NOMO-1 (cell line): ENCODE data around the gene ACO2.

ENCODE experiments used
- DNase-seq, 2 experiments: peaks; one replicate each; lab custom pipeline; 2025; ENCODE audit not compliant: unreplicated experiment in 2 of 2; lab: John Stamatoyannopoulos, UW

Gene ACO2

DNA sequence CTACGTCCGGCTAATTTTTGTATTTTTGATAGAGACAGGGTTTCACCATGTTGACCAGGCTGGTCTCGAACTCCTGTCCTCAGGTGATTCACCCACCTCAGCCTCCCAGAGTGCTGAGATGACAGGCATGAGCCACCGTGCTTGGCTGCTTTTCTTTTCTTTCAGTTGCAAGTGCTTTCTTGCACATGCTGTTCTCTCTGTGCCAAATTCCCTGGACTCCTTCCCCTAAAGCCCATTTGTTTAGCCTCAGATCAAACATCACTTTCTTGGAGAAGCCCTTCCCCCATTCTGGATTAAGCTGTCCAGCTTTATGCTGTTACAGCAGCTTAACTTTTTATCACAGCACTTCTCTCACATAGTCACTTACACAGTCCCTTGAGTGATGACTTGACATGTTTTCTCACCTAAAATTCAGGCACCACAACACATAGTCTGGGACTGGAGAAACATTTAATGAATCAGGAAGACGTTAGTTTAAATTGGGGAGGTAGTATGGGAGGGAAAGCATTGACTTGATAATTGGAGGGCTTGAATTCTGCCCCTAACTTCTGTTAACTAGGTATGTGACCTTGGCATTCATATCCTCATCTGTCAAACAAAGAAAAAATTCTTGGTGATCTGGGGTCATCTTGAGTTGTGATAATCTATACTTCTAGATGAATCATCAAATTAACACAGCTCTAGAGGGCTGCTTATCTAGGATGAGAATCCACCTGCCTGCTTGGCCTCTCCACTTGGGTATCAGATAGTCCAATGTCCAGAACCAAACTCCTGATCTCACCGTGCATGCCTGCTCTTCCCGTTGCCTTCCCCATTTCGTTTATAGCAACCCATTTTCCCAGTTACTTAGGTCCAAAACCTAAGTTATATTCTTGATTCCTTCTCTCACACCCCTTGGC lies 18.4 kb downstream of the ACO2 start:
- no peak for DNase-seq

DNA sequence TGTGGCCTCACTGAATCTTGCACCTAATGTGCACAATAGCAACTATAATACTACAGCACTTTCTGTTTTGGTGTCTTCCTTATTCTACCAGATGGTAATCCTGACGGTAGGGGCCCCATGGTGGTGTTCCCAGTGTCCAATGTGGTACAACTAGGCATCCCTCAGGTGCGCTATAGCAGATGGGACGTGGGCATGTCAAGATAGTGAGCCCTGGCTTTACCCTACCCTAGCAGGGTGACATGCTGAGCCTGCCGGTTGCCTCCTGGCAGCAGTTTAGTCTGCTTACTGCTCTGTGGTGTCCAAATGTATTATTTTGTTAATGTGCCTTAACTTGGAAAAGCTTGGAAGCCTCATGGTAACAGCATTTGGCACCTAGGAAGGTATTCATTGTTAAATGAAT lies 19.2 kb downstream of the ACO2 start:
- DNase-seq: no peak

DNA sequence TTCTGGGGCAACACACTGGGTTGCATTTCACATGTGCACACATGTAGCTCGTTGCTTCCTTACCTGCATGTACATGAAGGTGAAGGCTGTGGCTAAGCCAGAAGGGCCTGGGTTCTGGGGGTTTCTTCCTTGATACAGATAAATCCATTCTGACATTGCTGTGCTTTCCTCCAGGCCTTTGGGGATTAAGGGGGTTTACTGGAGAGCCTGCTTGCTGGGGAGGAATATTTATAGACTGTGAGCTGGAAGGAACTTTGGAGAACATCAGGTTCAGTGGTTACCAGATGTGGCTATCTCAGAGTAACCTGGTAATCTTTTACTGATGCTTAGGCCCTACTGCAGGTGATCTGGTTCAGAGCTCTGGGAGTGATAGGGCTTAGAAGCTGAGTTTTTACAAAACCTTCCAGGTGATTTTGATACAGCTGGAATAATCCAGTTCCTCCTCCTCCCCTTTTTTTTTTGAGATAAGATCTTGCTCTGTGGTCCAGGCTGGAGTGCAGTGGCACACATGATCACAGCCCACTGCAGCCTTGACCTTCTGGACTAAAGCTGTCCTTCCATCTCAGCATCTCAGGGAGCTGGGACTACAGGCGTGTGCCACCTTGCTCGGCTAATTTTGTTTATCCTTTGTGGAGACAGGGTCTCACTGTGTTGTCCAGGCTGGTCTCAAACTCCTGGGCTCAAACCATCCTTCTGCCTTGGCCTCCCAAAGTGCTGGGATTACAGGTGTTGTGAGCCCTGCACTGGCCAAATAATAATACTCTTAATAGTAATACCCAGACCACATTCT lies 19.9 kb downstream of the ACO2 start:
- no peak for DNase-seq

DNA sequence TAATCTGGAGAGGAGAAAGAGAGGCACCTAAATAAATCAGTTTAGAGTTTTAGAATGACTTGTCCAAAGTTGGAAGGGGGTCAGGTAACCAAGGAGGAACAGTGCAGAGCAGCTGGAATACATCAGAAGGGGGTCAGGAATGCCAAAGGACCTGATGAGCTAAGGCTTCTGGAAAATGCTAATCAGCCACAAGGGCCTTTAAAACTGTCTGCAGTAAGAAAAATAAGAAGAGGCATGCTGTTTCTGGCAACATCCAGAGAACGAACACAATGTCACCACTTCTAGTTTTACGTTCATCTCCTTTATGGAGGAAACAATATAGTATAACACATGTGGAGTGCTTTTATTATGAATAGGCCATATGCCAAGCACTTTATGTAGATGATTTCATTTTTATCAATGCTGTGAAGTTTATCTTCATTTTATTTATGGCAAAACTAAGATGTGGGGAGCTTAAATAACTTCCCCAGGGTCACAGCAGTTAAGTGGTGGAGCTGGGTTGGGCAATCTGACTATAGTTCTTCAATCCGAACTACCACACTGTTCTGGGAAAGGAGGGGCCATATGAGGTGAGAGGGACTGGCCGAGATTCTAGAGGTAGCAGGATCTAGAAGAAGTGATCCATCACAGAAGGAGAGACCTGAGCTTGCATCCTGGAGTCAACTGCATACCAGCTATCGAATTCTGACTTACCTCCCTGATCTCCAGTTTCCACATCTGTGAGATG lies 22.6 kb downstream of the ACO2 start:
- DNase-seq: no peak

DNA sequence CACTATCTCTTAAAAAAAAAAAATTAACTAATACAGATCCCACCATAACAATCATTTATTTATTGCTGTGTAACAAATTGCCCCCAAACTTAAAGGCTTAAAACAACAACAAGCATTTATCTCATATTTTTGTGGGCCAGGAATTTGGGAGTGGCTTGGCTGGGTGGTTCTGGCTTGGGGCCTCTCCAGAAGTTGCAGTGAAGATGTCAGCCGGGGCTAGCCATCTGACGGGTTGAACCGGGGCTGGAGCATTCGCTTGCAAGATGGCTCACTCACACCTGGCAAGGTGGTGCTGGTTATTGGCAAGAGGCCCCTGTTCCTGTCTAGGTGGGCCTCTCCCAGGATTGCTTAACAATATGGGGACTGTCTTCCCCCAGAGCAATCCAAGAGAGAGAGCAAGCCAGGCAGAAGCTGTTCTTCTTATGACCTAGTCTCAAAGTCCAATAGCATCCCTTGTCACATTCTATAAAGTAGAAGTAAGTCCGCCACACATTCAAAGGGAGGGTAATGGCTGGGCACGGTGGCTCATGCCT lies 29.5 kb downstream of the ACO2 start:
- no peak for DNase-seq

DNA sequence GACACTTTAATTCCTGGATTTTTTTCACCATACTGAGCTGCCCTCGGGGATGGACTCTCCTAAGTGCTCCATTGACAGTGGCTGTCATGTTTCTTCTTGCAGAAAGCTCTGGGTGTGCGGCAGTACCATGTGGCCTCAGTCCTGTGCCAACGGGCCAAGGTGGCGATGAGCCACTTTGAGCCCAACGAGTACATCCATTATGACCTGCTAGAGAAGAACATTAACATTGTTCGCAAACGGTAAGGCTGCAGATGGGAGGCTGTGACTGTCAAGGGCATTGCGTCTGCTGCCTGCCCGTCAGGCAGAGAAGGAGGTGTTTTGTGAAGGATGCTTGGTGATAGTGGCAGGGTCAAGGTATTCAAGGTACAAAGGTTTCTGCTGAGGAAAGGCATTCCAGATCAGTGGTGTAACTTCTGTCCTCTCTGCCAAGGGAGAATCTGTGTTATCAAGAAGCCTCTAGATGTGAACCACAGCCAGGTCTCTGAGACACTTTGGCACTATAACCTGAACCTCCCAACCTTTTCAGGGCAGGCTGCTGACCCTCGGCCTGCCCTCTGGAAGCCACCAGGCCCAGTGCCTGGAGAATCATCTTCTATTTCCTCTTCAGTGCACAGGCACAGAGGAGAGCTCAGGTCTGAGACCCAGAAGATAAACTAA lies 30.8 kb downstream of the ACO2 start:
- no peak for DNase-seq

DNA sequence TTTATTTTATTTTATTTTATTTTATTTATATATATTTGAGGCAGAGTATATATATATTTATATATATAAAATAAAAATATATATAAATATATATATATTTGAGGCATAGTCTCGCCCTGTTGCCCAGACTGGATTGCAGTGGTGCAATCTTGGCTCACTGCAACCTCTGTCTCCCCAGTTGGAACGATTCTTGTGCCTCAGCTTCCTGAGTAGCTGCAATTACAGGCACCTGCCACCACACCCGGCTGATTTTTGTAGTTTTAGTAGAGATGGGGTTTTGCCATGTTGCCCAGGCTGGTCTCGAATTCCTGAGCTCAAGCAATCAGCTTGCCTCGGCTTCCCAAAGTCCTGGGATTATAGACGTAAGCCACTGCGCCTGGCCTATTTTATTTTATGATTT lies 31.4 kb downstream of the ACO2 start:
- no peak for DNase-seq

DNA sequence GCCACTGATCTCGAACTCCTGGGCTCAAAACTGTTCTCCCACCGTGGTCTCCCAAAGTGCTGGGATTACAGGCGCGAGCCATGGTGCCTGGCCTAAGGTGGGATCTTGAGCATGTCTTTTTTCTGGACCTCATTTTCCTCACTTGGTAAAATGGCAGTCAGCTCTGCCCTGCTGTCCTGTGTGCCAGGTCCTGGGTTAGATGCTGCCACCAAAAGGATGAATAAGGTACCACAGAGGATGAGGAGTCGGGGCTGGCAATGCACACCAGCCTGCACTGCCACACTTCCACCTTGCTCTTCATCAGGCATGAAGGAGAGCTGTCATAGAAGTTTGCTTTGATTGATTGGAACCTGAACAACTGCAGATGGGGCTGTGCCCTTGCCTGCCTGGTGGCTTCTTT lies 32.3 kb downstream of the ACO2 start:
- no peak for DNase-seq

DNA sequence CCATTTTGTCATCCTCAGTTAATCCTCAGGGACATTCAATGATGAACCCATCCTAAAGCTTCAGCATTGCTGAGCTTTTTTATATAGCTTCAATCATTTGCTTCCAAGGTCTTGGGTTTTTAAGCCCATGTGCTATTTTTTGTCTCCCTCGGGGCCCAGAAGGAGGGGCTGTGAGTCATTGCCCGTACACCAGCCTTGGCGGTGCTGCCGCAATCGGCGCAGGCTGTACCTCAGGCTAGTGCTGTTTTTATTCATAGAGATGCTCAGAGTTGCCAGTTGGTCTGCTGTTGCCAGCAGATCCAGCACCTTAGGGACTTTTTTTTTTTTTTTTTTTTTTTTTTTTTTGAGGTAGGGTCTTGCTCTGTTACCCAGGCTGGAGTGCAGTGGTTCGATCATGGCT lies 35.5 kb downstream of the ACO2 start:
- no peak for DNase-seq

DNA sequence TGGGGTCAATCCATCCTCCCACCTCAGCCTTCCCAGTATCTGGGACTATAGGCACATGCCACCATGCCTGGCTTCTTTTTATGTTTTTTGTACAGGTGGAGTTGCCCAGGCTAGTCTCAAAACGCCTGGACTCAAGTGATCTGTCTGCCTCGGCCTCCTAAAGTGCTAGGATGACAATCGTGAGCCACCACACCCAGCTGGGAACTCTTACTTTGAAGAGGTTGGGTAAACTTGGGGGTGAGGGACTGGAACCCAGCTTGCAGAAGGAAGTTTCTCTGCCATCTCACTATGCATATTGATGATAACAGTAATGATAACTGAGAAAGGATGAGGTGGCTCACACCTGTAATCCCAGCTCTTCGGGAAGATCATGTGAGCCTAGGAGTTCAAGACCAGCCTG lies 35.9 kb downstream of the ACO2 start:
- DNase-seq: no peak

DNA sequence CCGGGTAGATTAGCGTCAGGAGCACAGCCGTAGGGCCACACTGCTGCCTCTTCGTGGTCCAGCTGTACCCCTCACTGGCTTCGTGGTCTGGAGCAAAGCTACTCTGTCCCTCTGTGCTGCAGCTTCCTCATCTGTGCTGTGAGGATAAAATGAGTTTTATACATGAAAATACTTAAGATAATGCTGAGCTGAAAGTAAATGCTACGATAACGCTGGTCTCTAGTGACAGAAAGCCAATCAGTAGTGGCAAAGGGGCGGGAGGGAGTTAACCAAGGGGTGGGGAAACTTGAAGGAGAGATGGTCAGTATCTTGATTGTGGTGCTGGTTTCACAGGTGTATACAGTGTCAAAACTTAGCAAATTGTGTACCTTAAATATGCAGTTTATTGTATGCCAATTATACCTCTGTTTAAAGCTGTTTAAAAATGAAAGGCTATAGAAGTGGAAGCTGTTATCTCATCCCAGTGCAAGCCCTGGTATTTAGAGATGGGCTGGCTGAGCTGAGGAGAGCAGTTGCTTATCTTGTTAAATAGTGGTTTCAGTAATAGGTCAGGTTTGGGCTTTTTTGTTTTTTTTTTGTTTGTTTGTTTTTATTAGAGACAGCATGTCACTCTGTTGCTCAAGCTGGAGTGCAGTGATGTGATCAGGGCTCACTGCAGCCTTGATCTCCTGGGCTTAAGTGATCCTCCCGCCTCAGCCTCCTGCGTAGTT lies 36.7 kb downstream of the ACO2 start:
- DNase-seq: no peak

DNA sequence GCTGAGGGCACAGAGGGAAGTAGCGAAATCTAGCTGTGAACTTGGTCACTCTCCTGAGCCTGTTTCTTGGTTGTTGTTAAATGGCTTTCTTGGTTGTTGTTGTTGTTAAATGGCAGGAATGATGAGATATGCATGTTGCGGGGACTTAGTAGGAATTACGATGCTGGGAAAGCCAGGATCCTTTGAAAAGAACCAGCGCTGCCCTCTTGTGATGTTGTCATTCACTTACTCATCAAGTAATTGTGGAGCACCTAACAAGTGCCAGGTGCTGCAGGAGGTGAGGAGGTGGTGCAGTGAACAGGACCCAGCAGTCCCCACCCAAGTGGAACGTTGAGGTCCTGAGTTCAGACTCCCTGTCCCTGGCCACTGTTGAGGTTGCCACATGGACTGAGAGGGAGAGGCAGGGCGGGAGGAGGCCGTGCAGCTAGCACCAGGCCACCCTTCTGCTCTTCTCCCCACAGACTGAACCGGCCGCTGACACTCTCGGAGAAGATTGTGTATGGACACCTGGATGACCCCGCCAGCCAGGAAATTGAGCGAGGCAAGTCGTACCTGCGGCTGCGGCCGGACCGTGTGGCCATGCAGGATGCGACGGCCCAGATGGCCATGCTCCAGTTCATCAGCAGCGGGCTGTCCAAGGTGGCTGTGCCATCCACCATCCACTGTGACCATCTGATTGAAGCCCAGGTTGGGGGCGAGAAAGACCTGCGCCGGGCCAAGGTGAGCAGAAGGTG lies 38.6 kb downstream of the ACO2 start:
- no peak for DNase-seq

DNA sequence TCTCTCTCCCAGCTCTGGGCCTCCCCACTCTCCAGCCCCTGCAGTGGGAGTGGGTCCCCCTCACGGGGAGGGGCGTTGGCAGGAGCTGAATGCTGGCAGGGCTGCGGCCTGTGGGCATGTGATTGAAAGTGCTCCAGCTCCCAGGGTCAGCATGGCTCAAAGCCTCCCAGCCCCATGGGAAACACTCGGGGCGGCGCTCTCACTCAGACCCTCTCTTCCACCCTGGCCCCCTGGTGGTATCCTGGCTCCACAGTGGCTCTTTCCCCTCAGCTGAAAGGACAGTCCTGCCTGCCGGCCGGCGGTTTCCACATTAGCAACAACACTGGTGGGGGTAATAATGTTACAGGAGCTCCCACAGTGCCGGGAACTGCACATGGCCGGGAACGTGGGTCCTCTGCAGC lies 39.9 kb downstream of the ACO2 start:
- DNase-seq: no peak

DNA sequence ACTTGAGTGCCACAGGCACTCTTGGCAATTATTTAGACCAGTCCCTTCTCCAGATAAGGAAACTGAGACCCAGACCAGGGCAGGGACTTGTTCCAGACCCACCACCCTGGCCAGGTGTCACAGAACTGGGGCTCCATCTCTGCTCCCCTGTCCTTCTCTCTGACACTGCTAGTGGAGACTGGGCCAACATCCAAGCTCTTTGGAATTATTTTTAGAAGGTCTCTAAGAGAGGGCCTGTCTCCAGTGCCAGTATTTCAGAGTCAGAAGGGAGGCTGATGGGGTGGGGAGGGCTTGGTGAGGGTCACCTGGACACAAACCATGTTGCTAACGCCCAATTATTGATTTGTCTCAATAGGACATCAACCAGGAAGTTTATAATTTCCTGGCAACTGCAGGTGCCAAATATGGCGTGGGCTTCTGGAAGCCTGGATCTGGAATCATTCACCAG lies 42.6 kb downstream of the ACO2 start:
- DNase-seq: no peak

DNA sequence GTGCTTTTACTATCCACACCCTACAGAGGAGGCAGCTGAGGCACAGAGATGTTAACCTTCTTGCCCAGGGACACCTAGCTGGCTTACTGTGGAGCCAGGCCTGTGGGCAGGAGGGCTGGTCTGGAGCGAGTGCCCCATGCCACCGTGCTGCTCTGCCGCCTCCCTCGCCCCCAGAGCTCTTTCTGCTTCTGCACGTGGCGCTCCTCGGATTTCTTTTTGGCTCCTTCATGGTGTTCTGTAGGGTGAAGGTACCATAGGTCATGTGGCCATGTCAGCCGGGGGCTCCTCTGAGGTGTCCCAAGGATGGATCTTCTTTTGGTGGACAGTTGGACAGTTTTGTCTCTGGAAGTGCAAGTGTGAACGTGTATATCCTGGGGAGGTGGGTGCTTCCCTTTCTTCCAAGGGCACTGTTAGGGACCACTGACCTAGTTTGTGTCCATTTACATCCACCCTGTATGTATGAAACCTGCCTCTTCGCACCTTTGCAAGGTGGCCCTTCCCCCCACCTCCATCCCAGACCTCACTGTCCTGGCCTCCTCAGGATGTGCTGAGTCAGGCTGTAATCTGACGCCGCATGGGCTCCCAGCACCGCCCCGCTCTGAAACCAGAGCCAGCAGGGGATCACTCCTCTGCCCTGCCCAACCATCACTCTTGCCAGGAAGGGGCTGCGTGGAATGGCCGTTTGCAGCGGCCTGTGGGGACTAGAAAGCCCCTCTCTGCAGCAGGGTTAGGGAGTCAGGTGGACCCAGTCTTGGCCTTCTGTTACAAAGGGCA lies 43.7 kb downstream of the ACO2 start:
- DNase-seq: no peak

DNA sequence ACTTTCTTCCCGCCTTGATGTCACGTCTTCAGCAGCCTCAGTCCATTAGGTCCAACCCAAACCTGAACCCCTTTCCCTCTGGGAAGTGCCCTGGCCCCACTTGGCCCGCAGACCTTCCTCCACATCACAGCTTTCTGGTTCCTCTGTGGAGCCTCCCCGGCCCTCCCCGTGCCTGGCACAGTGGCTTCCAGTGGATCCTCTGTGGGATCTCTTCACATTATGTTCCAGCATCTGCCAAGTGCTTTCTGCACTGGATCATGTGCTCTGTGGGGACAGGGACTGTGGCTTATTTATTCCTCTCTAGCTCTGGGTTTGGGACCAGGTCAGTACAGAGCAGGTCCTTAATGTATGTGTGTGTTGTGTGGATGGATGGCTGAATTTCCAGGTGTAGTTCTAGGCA lies 44.5 kb downstream of the ACO2 start:
- DNase-seq: no peak

DNA sequence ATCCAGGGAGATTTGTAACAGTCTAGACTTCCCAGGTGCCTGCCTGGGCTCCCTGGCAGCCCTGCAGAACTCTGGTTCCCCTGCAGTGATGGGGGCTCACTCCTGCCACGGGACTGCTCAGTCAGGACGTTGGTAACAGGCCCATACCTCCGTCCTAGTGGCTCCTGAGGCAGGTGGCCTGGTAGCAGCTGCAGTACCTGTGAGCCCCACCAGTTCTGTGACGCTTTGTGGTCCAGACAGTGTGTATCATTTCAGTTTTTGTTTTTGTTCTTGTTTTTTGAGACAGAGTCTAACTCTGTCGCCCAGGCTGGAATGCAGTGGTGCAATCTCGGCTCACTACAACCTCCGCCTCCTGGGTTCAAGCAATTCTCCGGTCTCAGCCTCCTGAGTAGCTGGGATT lies 47.5 kb downstream of the ACO2 start:
- DNase-seq: no peak

DNA sequence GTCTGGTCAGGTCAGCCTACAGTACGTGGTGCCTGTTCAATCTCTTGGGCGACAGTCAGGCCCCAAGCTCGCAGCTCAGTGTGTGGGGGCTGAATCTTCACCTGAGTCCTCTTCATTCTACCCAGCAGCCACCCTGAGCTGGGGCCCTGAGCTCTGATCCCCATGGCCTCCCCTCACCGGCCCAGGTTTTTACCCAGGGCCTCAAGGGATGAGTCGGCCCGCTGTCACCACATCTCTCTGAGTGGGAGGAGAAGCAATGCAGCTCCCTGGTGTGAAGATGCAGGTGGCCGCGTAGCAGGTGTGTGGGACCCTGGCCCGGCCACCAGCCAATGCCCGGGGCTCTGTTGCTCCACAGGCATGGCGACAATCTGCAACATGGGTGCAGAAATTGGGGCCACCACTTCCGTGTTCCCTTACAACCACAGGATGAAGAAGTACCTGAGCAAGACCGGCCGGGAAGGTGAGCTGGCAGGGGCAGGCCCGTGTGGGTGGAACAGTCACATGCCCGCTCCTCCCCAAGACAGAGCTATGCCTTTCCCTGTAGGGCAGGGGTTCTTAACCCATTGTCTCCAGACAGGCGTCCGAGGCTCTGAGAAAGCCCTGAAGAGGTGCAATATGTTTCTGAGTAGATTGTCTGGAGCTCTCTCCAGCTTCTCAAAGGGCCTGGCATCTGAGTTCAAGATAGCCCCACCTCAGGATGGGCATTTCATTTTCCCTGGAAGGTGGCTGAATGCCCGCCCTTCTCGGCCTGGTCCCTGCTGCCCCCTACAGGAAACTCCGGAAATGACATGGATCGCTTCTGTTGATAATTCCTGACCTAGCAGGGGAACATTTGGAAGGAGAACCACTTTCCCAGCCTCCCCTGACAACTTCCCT lies 48.5 kb downstream of the ACO2 start:
- DNase-seq: no peak
